BJ (cell line): ENCODE data around the gene SP100. TPM values are rescaled to one million over a fixed set of nuclear protein-coding genes. Genes with fewer than 3 reads are reported as not detected.
A peak's percentile ranks its signal among the peaks of the same experiment; 100 is the strongest.
"Not testable (repeated sequence)": the region's sequence is repeated elsewhere in the genome, so short reads cannot be mapped to it uniquely, and the experiment has no call there.

Experiments used
- CTCF ChIA-PET: fragments of 350-600 bp; formaldehyde crosslinking; extraction: SDS; loops from one replicate; lab custom pipeline; 2021; ENCODE audit warnings: antibody characterized with exemption, inconsistent platforms; lab: Yijun Ruan, JAX
- POLR2A ChIA-PET: fragments of 300-600 bp; sonication (Branson Sonifier 250); formaldehyde crosslinking; extraction: SDS; loops from one replicate; lab custom pipeline; 2021; ENCODE audit warnings: antibody characterized with exemption; lab: Charles Lee
- DNase-seq: peaks from one replicate; pipeline ENCODE4 v3.0.0-alpha.2; 2011; ENCODE audit warnings: low read depth
- H3K27me3 ChIP-seq: 2 replicates; pipeline ENCODE4 v1.6.0; 2011; ENCODE audit warnings: low read length; ENCODE audit not compliant: control insufficient read depth, insufficient read depth
- H3K36me3 ChIP-seq: 2 replicates; pipeline ENCODE4 v1.5.1; 2011; ENCODE audit warnings: low read length; ENCODE audit not compliant: control insufficient read depth, insufficient read depth
- H3K4me3 ChIP-seq: 2 replicates; pipeline ENCODE4 v1.5.1; 2011; ENCODE audit warnings: low read depth, mild to moderate bottlenecking, control low read depth, low read length
- polyA minus RNA-seq: library from RNA; depleted of rRNA, polyadenylated mRNA; stranded (reverse); fragments of >200 nt; gene quantifications from 2 replicates; pipeline ENCODE4 v1.2.3, GENCODE V29; 2011; rRNA and poly(A)+ RNA removed
- polyA plus RNA-seq: library from polyadenylated mRNA; depleted of rRNA; stranded (reverse); fragments of >200 nt; gene quantifications from 2 replicates; pipeline ENCODE4 v1.2.3, GENCODE V29; 2011; rRNA removed
- TF ChIP-seq, protein P1 (sequence below): IDR thresholded peaks from 2 replicates; pipeline ENCODE4 v1.5.1; 2011; ENCODE audit warnings: low read depth, mild to moderate bottlenecking, control low read depth, inconsistent platforms, low read length, moderate library complexity; ENCODE audit not compliant: insufficient read depth

The SP100 gene
- 34.8 and 63.5 TPM in 2 replicates for polyA plus RNA-seq
- 34.8 and 37.3 TPM in 2 replicates for polyA minus RNA-seq

DNA sequence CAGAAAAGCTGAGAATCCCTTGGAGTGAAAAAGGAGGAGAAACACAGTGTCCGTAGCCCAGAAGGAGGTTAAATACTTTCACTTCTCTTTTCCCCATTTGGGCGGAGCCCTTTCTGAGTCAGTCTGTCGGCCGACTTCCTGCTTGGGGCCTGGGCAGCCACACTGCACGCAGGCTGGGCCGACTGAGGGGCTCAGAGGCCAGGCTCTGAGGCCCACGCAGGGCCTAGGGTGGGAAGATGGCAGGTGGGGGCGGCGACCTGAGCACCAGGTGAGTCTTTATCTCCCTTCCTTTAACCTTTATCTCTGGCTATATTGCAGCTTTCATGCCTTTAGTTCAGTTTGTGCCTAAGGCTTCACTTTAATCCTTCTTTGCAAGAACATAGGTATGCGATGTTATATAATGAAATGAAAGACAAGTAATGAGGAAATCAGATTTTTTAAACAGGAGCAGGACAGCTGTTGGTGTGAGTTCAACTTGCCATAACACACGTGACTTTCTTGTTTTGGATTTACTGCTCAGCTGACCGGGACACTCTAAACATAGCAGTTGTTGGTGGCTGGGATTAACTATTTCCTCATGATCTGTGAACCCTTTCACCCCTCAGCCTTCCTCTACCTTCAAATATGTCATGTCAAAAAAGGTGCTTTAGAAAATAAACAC, at the start of gene SP100:
TSS of gene SP100 (plus strand) at position 141 of the 661 bp plus-strand sequence. CDS start at position 237, 96 bp downstream.
- POLR2A ChIA-PET, result no interaction called here
- no peaks in the 10 kb centered on the region for H3K36me3 ChIP-seq
- peak; percentile 44 for DNase-seq
- TF ChIP-seq, protein P1, sequence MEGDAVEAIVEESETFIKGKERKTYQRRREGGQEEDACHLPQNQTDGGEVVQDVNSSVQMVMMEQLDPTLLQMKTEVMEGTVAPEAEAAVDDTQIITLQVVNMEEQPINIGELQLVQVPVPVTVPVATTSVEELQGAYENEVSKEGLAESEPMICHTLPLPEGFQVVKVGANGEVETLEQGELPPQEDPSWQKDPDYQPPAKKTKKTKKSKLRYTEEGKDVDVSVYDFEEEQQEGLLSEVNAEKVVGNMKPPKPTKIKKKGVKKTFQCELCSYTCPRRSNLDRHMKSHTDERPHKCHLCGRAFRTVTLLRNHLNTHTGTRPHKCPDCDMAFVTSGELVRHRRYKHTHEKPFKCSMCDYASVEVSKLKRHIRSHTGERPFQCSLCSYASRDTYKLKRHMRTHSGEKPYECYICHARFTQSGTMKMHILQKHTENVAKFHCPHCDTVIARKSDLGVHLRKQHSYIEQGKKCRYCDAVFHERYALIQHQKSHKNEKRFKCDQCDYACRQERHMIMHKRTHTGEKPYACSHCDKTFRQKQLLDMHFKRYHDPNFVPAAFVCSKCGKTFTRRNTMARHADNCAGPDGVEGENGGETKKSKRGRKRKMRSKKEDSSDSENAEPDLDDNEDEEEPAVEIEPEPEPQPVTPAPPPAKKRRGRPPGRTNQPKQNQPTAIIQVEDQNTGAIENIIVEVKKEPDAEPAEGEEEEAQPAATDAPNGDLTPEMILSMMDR, result no peak
- H3K27me3 ChIP-seq, result no peaks in the 10 kb centered on the region
- CTCF ChIA-PET, result no interaction called here
- peak within 1 kb of the TSS; percentile 63 for H3K4me3 ChIP-seq

DNA sequence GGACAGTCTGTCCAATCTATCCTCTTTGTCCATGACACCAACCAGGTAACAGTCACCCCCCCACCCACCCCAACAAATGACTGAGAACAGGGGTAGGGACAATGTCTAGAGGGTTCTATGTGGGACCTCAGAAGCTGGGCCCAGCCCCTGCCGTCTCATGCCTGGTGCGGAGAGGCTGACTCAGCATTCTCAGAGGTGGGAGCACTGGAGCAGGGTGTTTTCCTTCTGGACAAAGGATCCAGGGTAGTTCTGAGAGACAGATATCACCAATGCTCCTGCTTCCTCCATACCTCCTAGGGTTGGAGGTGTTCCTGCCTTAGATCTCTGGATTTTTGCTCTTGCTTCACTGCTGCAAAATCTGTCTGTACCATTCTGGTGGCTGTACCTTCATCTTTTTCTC, 33.9 kb upstream of the SP100 start:
- H3K27me3 ChIP-seq, result no peaks in the 10 kb centered on the region
- no peak for DNase-seq
- TF ChIP-seq, protein P1, result no peak
- peaks cover 4% of the 10 kb centered on the region for H3K36me3 ChIP-seq
- H3K4me3 ChIP-seq, result no peak overlapping the region
- ChIA-PET CTCF (no interaction called here), POLR2A (no interaction called here)

DNA sequence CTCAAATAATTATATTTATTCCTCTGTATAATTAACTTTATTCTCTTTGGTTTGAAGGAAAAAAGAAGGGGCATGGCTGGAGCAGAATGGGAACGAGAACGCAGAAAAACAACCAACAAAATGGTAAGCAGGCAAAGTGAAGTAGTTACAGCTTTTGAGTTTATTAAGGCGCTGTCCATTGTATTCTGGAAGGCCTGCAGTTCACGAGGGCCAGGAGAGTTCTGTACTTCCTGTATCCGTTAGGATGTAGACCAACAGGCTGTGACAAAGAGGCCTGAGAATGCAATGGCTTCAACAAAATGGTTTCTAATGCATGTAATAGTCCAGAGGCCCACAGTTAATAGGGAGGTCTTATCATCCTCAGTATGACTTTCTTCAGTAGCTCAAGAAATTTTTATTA, 32.5 kb upstream of the SP100 start:
- ChIA-PET POLR2A (no interaction called here), CTCF (no interaction called here)
- no peak for DNase-seq
- H3K36me3 ChIP-seq, result peaks cover 4% of the 10 kb centered on the region
- no peaks in the 10 kb centered on the region for H3K27me3 ChIP-seq
- TF ChIP-seq, protein P1, result no peak
- H3K4me3 ChIP-seq, result no peak overlapping the region

DNA sequence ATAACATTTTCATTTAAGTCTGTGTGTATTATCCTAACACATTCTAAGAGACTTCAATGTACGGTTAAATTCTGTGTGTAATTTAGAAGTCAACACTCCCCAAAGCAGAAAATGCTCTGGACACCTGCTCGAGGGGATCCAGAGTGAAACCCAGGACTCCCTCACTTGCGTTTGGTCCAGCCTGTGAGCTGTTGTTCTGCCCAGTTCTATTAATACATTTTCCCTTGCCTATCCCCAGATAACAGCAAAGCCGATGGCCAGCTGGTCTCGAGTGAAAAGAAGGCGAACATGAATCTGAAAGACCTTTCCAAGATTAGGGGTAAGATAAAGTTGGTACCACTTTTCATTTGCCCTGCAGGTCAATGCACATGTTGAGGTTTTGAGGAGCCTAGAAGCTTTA, 31.0 kb upstream of the SP100 start:
- POLR2A ChIA-PET, result no interaction called here
- CTCF ChIA-PET, result no interaction called here
- Histone ChIP-seq H3K36me3 (peaks cover 8% of the 10 kb centered on the region), H3K27me3 (no peaks in the 10 kb centered on the region), H3K4me3 (no peak overlapping the region)
- TF ChIP-seq, protein P1, result no peak
- no peak for DNase-seq

DNA sequence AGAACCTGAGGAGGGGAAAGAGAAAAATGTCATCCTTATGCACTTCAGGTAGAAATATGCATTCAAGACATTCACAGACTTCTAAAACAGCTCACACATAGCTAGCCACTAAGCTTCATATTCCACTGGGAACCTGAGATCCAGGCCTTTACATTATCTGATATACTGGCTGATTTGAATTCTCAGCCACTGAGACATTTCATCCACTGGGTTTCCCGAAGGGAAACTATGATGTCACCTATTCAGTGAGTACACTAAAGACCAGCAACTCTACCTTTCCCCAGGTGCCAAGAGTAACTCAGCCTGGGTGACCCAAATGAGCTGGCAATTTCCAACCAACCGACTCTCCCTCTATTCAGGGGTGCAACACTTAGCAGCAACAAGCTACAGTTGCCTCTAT, 21.7 kb upstream of the SP100 start:
- ChIA-PET POLR2A (no interaction called here), CTCF (no interaction called here)
- no peak overlapping the region for H3K4me3 ChIP-seq
- TF ChIP-seq, protein P1, result no peak
- H3K36me3 ChIP-seq, result peaks cover 14% of the 10 kb centered on the region
- H3K27me3 ChIP-seq, result no peaks in the 10 kb centered on the region
- DNase-seq, result no peak

DNA sequence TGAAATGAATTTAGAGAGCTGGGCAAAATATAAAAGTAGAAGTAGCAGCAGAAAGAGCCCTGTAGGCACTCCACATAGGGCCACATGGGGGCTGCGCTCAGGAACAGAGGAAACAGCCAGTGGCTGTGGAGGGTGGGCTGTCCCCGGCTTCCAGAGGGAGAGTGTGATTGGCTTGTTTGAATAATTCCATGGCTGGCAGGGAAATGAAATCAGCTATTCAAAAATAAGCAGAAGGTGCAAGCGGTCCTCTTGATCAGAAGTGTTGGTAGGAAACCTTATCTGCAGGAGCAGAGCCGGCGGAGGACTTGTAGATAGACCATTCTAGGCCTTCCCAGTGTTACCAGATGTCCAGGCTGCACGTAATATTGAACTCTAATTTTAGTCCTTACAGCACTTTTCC, 17.3 kb upstream of the SP100 start:
- H3K4me3 ChIP-seq, POLR2A ChIA-PET, H3K27me3 ChIP-seq, CTCF ChIA-PET, DNase-seq: not testable (repeated sequence)
- peaks cover 10% of the 10 kb centered on the region; the same call in 1 of the 2 replicates for H3K36me3 ChIP-seq
